NB4 (cell line): Measurements from ENCODE around the gene ALKBH2.

Experiments
- DNase-seq: peaks from one replicate; pipeline ENCODE4 v3.0.0; 2010; ENCODE audit warnings: low read depth
- H3K4me3 ChIP-seq: one replicate; pipeline ENCODE4 v1.5.1; 2011; ENCODE audit warnings: mild to moderate bottlenecking, low read depth, low read length, moderate library complexity
- CTCF ChIP-seq: IDR thresholded peaks from one replicate; pipeline ENCODE4 v1.5.1; 2012; ENCODE audit warnings: low read depth, low read length
- MAX ChIP-seq: IDR thresholded peaks from 2 replicates; pipeline ENCODE4 v1.6.1; 2011; ENCODE audit warnings: low read depth, low read length
- MYC ChIP-seq: IDR thresholded peaks from 2 replicates; pipeline ENCODE4 v1.6.1; 2011; ENCODE audit warnings: low read depth, low read length
- POLR2A ChIP-seq: IDR thresholded peaks from 2 replicates; pipeline ENCODE4 v1.6.1; 2011; ENCODE audit warnings: mild to moderate bottlenecking; ENCODE audit not compliant: insufficient read length; ENCODE audit errors: extremely low read depth

Gene ALKBH2

GRCh38 chr12:109115758-109116610 lies 22.7 kb upstream of the ALKBH2 start, which contains the start of gene ACACB:
TSS of gene ACACB (plus strand) at chr12:109116587. CDS start at chr12:109139406, 22,819 bp downstream.
- TF ChIP-seq POLR2A (no peak), CTCF (no peak), MYC (peak; percentile 58; the same call in 1 of the 2 replicates), MAX (0 out of 2 replicates have a peak, but pooled peaks have one; percentile 3)
- peak; percentile 92 for DNase-seq
- peak within 1 kb of the TSS; percentile 16 for H3K4me3 ChIP-seq

GRCh38 chr12:109115404-109115757 lies 22.1 kb upstream of the ALKBH2 start:
- TF ChIP-seq MYC (no peak), MAX (no peak), CTCF (no peak), POLR2A (no peak)
- H3K4me3 ChIP-seq: peak overlapping the region; percentile 16
- DNase-seq: no peak

GRCh38 chr12:109114644-109115043 lies 21.4 kb upstream of the ALKBH2 start:
- TF ChIP-seq POLR2A (no peak), MAX (no peak), MYC (no peak), CTCF (no peak)
- DNase-seq: no peak
- no peak overlapping the region for H3K4me3 ChIP-seq

GRCh38 chr12:109113661-109114321 lies 20.5 kb upstream of the ALKBH2 start:
- H3K4me3 ChIP-seq: peak overlapping the region; percentile 19
- DNase-seq: peak; percentile 43
- no peak for TF ChIP-seq POLR2A
- no peak for TF ChIP-seq CTCF
- no peak for TF ChIP-seq MAX
- no peak for TF ChIP-seq MYC

- peak overlapping the region; percentile 19 for H3K4me3 ChIP-seq
- DNase-seq: peak; percentile 58
These were observed 19.6 kb upstream of the ALKBH2 start for GRCh38 chr12:109112720-109113465.

More at GRCh38 chr12:109112720-109113465, 19.6 kb upstream of the ALKBH2 start:
- no peak for TF ChIP-seq POLR2A
- TF ChIP-seq CTCF: no peak
- TF ChIP-seq MYC: no peak
- TF ChIP-seq MAX: no peak
